Central memory CD8-positive, alpha-beta T cell (primary cell): ENCODE data around the gene TRAK1.

Experiments
- ATAC-seq: fragments of 150-1000 bp; cut with Tn5 transposase; replicated peaks from 2 replicates; pipeline ENCODE4 v1.10.0; 2022; ENCODE audit warnings: mild to moderate bottlenecking, moderate FRiP score, moderate number of reproducible peaks; ENCODE audit not compliant: poor library complexity, severe bottlenecking; ENCODE audit errors: extremely low read depth
- DNase-seq, 2 donors: peaks; one replicate each; pipeline ENCODE4 v3.0.0; 2021; ENCODE audit warnings: low spot score in 2 of 2
- H3K27ac Mint-ChIP-seq: one replicate; pipeline ENCODE4 v1.8.0; 2022; ENCODE audit warnings: low read depth, mild to moderate bottlenecking, moderate library complexity, mixed read lengths
- H3K27me3 Mint-ChIP-seq: one replicate; pipeline ENCODE4 v1.8.0; 2022; ENCODE audit warnings: mixed read lengths
- H3K36me3 Mint-ChIP-seq: one replicate; pipeline ENCODE4 v1.8.0; 2022; ENCODE audit warnings: mild to moderate bottlenecking, moderate library complexity, mixed read lengths; ENCODE audit not compliant: insufficient read depth
- H3K4me1 Mint-ChIP-seq: one replicate; pipeline ENCODE4 v1.8.0; 2022; ENCODE audit warnings: mixed read lengths
- H3K4me3 Mint-ChIP-seq: one replicate; pipeline ENCODE4 v1.8.0; 2022; ENCODE audit warnings: mild to moderate bottlenecking, moderate library complexity, mixed read lengths
- H3K9me3 Mint-ChIP-seq: one replicate; pipeline ENCODE4 v1.8.0; 2022; ENCODE audit warnings: mixed read lengths

Gene TRAK1

GRCh38 chr3:42225486-42226363, 134.6 kb downstream of the TRAK1 start:
- Mint-ChIP-seq H3K27ac (no peak overlapping the region), H3K27me3 (no peaks in the 10 kb centered on the region), H3K36me3 (peaks cover 7% of the 10 kb centered on the region), H3K9me3 (no peaks in the 10 kb centered on the region), H3K4me1 (peaks cover 10% of the 10 kb centered on the region), H3K4me3 (no peak overlapping the region)
- ATAC-seq: no peak
- DNase-seq: no peak

- Mint-ChIP-seq H3K9me3 (no peaks in the 10 kb centered on the region), H3K27me3 (no peaks in the 10 kb centered on the region), H3K27ac (no peak overlapping the region), H3K36me3 (peaks cover 7% of the 10 kb centered on the region), H3K4me1 (peaks cover 10% of the 10 kb centered on the region), H3K4me3 (no peak overlapping the region)
- DNase-seq (no peak), ATAC-seq (no peak)
Observed at GRCh38 chr3:42226470-42227425, 135.6 kb downstream of the TRAK1 start.

- Mint-ChIP-seq H3K27ac (no peak overlapping the region), H3K27me3 (peaks cover 2% of the 10 kb centered on the region), H3K4me1 (peaks cover 10% of the 10 kb centered on the region), H3K4me3 (no peak overlapping the region), H3K36me3 (no peaks in the 10 kb centered on the region), H3K9me3 (no peaks in the 10 kb centered on the region)
- ATAC-seq (no peak), DNase-seq (no peak)
Observed at GRCh38 chr3:42228796-42229195, 137.6 kb downstream of the TRAK1 start.

- DNase-seq: no peak
- H3K4me1 Mint-ChIP-seq: peaks cover 10% of the 10 kb centered on the region
- H3K27ac Mint-ChIP-seq: peak overlapping the region; percentile 82
Observed at GRCh38 chr3:42229266-42229941, 138.2 kb downstream of the TRAK1 start.

GRCh38 chr3:42229942-42230688, 139.0 kb downstream of the TRAK1 start:
- DNase-seq (no peak), ATAC-seq (no peak)
- Mint-ChIP-seq H3K27ac (peak overlapping the region; percentile 82), H3K9me3 (no peaks in the 10 kb centered on the region), H3K4me3 (no peak overlapping the region), H3K4me1 (peaks cover 10% of the 10 kb centered on the region), H3K36me3 (no peaks in the 10 kb centered on the region), H3K27me3 (peaks cover 15% of the 10 kb centered on the region)

More at GRCh38 chr3:42229266-42229941, 138.2 kb downstream of the TRAK1 start:
- ATAC-seq: no peak
- H3K4me3 Mint-ChIP-seq: no peak overlapping the region
- no peaks in the 10 kb centered on the region for H3K9me3 Mint-ChIP-seq
- no peaks in the 10 kb centered on the region for H3K36me3 Mint-ChIP-seq
- H3K27me3 Mint-ChIP-seq: peaks cover 8% of the 10 kb centered on the region

GRCh38 chr3:42230860-42231259, 139.7 kb downstream of the TRAK1 start:
- Mint-ChIP-seq H3K36me3 (no peaks in the 10 kb centered on the region), H3K27ac (no peak overlapping the region), H3K9me3 (no peaks in the 10 kb centered on the region), H3K27me3 (peaks cover 22% of the 10 kb centered on the region), H3K4me3 (no peak overlapping the region), H3K4me1 (peaks cover 10% of the 10 kb centered on the region)
- ATAC-seq (no peak), DNase-seq (no peak)

GRCh38 chr3:42235532-42235931, 144.4 kb downstream of the TRAK1 start:
- no peak for ATAC-seq
- peaks cover 48% of the 10 kb centered on the region for H3K27me3 Mint-ChIP-seq
- H3K36me3 Mint-ChIP-seq: no peaks in the 10 kb centered on the region
- DNase-seq: no peak
- H3K4me3 Mint-ChIP-seq: no peak overlapping the region
- no peaks in the 10 kb centered on the region for H3K4me1 Mint-ChIP-seq
- no peak overlapping the region for H3K27ac Mint-ChIP-seq
- H3K9me3 Mint-ChIP-seq: no peaks in the 10 kb centered on the region

GRCh38 chr3:42236611-42237010, 145.5 kb downstream of the TRAK1 start:
- Mint-ChIP-seq H3K4me3 (no peak overlapping the region), H3K9me3 (no peaks in the 10 kb centered on the region), H3K4me1 (no peaks in the 10 kb centered on the region), H3K27me3 (peaks cover 48% of the 10 kb centered on the region), H3K27ac (no peak overlapping the region), H3K36me3 (no peaks in the 10 kb centered on the region)
- no peak for DNase-seq
- ATAC-seq: no peak

GRCh38 chr3:42246091-42246490, 154.9 kb downstream of the TRAK1 start:
- Mint-ChIP-seq H3K36me3 (no peaks in the 10 kb centered on the region), H3K4me1 (peaks cover 6% of the 10 kb centered on the region), H3K27ac (no peak overlapping the region), H3K4me3 (no peak overlapping the region), H3K9me3 (no peaks in the 10 kb centered on the region), H3K27me3 (peaks cover 31% of the 10 kb centered on the region)
- DNase-seq (no peak), ATAC-seq (no peak)

GRCh38 chr3:42247576-42248027, 156.4 kb downstream of the TRAK1 start:
- Mint-ChIP-seq H3K9me3 (no peaks in the 10 kb centered on the region), H3K36me3 (no peaks in the 10 kb centered on the region), H3K27ac (no peak overlapping the region), H3K4me3 (no peak overlapping the region), H3K4me1 (peaks cover 6% of the 10 kb centered on the region), H3K27me3 (peaks cover 31% of the 10 kb centered on the region)
- peak; percentile 46 to 51 for DNase-seq
- peak; percentile 64 for ATAC-seq

- Mint-ChIP-seq H3K27ac (no peak overlapping the region), H3K4me1 (peaks cover 6% of the 10 kb centered on the region), H3K4me3 (no peak overlapping the region), H3K27me3 (peaks cover 46% of the 10 kb centered on the region), H3K9me3 (no peaks in the 10 kb centered on the region), H3K36me3 (no peaks in the 10 kb centered on the region)
- no peak for DNase-seq
- no peak for ATAC-seq
Observed at GRCh38 chr3:42250761-42251160, 159.6 kb downstream of the TRAK1 start.

GRCh38 chr3:42254566-42254965, 163.4 kb downstream of the TRAK1 start:
- no peaks in the 10 kb centered on the region for H3K9me3 Mint-ChIP-seq
- H3K27ac Mint-ChIP-seq: no peak overlapping the region
- ATAC-seq (no peak), DNase-seq (no peak)
- H3K4me3 Mint-ChIP-seq: no peak overlapping the region
- no peaks in the 10 kb centered on the region for H3K4me1 Mint-ChIP-seq
- peaks cover 46% of the 10 kb centered on the region for H3K27me3 Mint-ChIP-seq
- no peaks in the 10 kb centered on the region for H3K36me3 Mint-ChIP-seq
